BE2C (cell line): ENCODE data around the gene PLA2R1.
"Not testable (repeated sequence)": the region's sequence is repeated elsewhere in the genome, so short reads cannot be mapped to it uniquely, and the experiment has no call there.

Experiments used
- DNase-seq: peaks from one replicate; pipeline ENCODE4 v3.0.0-alpha.2; 2020
- H3K27me3 ChIP-seq: fragments of 250-450 bp; sonication (Bioruptor Pico); 2 replicates; pipeline ENCODE4 v1.5.1; 2020; ENCODE audit warnings: mild to moderate bottlenecking
- H3K36me3 ChIP-seq: fragments of 250-450 bp; sonication (Bioruptor Pico); 2 replicates; pipeline ENCODE4 v1.5.1; 2020; ENCODE audit warnings: mild to moderate bottlenecking
- H3K4me1 ChIP-seq: fragments of 250-450 bp; sonication (Bioruptor Pico); 2 replicates; pipeline ENCODE4 v1.5.1; 2020
- H3K4me3 ChIP-seq: 2 replicates; pipeline ENCODE4 v1.5.1; 2011; ENCODE audit warnings: low read depth, low read length
- H3K9me3 ChIP-seq: fragments of 250-450 bp; sonication (Bioruptor Pico); 2 replicates; pipeline ENCODE4 v1.5.1; 2020
- TF ChIP-seq, protein P1 (sequence below): IDR thresholded peaks from 2 replicates; pipeline ENCODE4 v1.5.1; 2012; ENCODE audit warnings: mild to moderate bottlenecking, low read depth, low read length

Gene PLA2R1

DNA sequence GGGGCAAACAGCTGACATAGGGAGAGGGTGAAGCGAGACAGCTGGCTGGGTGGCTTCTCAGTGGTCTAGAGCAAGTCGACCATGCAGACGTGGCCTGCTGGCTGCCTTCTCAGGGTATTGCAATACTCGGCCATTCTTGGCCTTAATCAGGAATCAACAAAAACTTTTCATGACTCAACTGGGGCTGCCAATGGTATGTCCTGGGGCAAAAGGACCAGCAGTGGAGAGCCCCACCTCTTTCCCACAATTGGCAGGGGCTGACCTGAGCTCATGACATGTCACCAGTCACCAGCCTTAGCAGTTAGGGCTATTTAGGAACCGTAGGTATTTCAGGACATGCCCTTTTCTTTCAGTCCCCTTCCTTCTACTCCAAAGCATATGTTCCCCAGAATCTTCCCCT is 19.1 kb downstream of the PLA2R1 start:
- DNase-seq: no peak
- no peaks in the 10 kb centered on the region for H3K4me1 ChIP-seq
- TF ChIP-seq, protein P1, sequence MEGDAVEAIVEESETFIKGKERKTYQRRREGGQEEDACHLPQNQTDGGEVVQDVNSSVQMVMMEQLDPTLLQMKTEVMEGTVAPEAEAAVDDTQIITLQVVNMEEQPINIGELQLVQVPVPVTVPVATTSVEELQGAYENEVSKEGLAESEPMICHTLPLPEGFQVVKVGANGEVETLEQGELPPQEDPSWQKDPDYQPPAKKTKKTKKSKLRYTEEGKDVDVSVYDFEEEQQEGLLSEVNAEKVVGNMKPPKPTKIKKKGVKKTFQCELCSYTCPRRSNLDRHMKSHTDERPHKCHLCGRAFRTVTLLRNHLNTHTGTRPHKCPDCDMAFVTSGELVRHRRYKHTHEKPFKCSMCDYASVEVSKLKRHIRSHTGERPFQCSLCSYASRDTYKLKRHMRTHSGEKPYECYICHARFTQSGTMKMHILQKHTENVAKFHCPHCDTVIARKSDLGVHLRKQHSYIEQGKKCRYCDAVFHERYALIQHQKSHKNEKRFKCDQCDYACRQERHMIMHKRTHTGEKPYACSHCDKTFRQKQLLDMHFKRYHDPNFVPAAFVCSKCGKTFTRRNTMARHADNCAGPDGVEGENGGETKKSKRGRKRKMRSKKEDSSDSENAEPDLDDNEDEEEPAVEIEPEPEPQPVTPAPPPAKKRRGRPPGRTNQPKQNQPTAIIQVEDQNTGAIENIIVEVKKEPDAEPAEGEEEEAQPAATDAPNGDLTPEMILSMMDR: no peak
- H3K36me3 ChIP-seq: no peaks in the 10 kb centered on the region
- no peaks in the 10 kb centered on the region for H3K9me3 ChIP-seq
- H3K27me3 ChIP-seq: peaks cover 5% of the 10 kb centered on the region; the same call in 1 of the 2 replicates
- H3K4me3 ChIP-seq: no peak overlapping the region

DNA sequence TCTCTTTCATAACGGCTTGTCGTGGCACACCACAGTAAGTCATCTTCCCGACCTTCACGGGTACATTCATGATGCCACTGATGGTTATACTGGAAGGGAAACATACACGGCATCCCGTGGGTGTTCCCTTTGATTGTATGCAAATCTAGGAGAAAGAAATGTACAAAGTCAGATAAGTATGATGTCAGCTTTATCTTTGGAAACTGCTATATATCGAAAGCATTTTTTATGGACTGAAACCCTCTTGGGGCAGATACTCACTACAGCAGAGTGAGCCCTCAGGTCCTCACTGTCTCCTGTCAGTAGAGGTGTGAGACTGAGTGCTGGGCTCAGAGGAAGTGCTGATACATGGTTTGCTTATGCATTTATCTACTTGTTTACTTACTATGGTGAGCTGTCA is 20.4 kb downstream of the PLA2R1 start:
- Histone ChIP-seq H3K36me3 (no peaks in the 10 kb centered on the region), H3K4me3 (no peak overlapping the region), H3K27me3 (peaks cover 5% of the 10 kb centered on the region; the same call in 1 of the 2 replicates), H3K9me3 (no peaks in the 10 kb centered on the region), H3K4me1 (no peaks in the 10 kb centered on the region)
- TF ChIP-seq, protein P1: no peak
- no peak for DNase-seq

DNA sequence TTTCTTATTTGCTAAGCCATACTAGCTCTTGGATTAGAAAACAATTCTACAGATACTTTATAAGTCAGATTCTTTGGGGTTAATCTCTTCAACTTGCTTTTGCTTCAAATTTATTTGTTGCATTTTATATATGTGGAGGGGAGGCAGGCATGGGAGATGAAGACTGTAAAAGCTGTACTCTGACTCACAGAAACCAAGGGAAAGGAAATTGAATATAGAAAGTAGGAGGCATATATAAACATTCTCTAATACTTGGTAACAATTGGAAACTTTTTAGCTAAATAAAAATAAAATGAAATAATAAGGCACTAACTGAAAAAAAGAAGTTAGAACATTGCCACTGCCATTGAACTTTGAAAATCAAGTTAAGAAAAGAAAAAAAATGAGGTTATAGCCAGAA is 21.3 kb downstream of the PLA2R1 start:
- H3K4me3 ChIP-seq: no peak overlapping the region
- H3K4me1 ChIP-seq: no peaks in the 10 kb centered on the region
- TF ChIP-seq, protein P1: no peak
- DNase-seq: no peak
- no peaks in the 10 kb centered on the region for H3K9me3 ChIP-seq
- H3K36me3 ChIP-seq: no peaks in the 10 kb centered on the region
- peaks cover 5% of the 10 kb centered on the region; the same call in 1 of the 2 replicates for H3K27me3 ChIP-seq

DNA sequence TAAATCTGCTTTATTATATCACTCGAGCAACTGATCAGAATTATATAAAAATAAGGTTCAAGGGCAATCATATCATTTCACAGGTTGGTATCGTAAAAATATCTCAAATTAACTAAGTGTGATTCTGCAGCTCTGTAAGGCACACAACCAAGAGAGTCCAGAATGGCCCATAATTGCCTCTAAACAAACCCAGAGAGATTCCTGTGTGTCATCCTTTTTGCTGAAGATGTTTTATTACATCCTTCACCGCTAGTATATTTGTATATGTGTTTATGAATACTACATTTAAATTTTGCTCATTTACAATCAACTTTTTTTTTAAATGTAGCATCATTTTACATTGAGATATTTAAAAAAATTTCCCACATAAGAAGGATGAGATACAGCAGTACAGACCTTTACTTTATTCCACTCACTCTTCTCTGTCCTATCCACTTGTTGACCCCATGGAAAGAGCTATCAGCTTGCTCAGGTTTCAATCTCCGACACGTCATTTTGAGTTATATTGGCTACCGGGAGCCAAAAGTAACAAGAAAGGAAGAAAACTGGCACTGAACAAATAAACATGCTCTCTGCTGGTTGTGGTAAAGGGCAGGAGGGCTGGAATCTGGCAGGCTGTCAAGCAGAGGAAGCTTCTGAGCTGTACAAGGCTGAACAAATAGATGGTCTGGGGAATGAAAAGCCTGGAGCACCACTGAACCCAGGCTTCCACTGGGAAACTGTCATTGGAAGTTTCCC is 23.1 kb downstream of the PLA2R1 start:
- DNase-seq: no peak
- no peaks in the 10 kb centered on the region for H3K4me1 ChIP-seq
- no peaks in the 10 kb centered on the region for H3K36me3 ChIP-seq
- no peak overlapping the region for H3K4me3 ChIP-seq
- H3K27me3 ChIP-seq: peaks cover 5% of the 10 kb centered on the region; the same call in 1 of the 2 replicates
- no peaks in the 10 kb centered on the region for H3K9me3 ChIP-seq
- TF ChIP-seq, protein P1: no peak

DNA sequence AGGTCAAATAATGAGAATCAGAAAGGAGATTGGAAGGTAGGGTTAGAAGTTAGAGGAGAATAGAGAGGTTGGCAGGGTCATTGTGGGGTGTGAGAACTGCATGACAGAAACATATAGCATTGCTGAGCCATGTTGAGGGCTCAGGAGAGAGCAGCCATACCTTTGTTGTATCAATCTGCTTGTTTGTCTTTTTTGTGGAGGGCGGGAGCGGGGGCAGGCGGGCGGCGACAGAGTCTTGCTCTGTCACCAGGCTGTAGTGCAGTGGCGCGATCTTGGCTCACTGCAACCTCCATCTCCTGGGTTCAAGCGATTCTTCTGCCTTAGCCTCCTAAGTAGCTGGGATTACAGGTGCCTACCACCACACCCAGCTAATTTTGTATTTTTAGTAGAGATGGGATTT is 23.8 kb downstream of the PLA2R1 start:
- not testable (repeated sequence) for H3K4me1 ChIP-seq, H3K27me3 ChIP-seq, DNase-seq, H3K4me3 ChIP-seq, H3K36me3 ChIP-seq, H3K9me3 ChIP-seq

DNA sequence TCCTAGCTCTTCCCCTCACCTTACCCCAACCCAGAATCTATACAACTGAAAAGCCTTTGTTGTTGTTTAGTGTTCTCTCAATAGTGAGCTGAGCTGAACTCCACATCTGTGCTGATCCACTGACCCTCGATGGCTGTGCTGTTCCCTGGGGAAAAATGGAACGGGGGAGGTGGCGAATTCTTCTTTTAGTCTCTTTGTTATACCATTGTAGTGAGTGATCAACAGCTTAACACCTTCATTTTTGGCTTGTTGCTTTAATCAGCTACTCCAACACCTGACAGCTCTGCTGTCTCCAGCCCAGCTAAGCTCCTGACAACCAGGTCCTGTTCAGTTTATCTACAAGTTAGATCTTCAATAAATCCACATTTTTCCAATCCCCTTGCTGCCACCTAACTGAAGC is 25.7 kb downstream of the PLA2R1 start:
- TF ChIP-seq, protein P1: no peak
- DNase-seq: no peak

DNA sequence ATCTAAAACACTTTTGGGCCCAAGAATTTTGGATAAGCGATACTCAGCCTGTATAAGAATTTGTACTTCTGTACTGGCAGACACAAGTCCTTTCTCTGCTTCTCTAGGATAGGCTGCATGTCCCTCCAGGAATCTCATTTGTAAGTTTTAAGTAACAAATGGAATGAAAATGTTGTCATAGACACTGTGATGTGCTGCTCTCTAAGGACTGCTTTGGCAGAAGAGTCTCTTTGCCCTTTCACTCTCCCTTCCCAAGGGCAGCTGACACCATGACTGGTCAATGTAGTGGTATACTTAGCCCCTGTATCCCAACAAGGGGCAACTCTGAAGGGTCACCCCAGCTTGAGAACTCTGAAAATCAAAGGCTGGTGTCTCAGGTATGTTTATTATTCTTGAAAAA is 27.3 kb downstream of the PLA2R1 start:
- TF ChIP-seq, protein P1: no peak
- Histone ChIP-seq H3K36me3 (no peaks in the 10 kb centered on the region), H3K4me1 (no peaks in the 10 kb centered on the region), H3K4me3 (no peak overlapping the region), H3K27me3 (no peaks in the 10 kb centered on the region), H3K9me3 (no peaks in the 10 kb centered on the region)
- no peak for DNase-seq

More for the DNA sequence above, 25.7 kb downstream of the PLA2R1 start:
- H3K27me3 ChIP-seq: peaks cover 3% of the 10 kb centered on the region; the same call in 1 of the 2 replicates
- H3K36me3 ChIP-seq: no peaks in the 10 kb centered on the region
- H3K9me3 ChIP-seq: no peaks in the 10 kb centered on the region
- no peak overlapping the region for H3K4me3 ChIP-seq
- H3K4me1 ChIP-seq: no peaks in the 10 kb centered on the region
